ENCODE results near the gene NLRP10. TPM values are rescaled to one million over a fixed set of nuclear protein-coding genes. Genes with fewer than 3 reads are reported as not detected.
A peak's percentile ranks its signal among the peaks of the same experiment; 100 is the strongest.

The NLRP10 gene
- total and polyA plus RNA-seq, 2 donors (not counting 1 experiment from before 2014, with no cell fraction given), result 4.8 to 9.6 TPM

- Histone ChIP-seq H3K36me3 (ENCODE audit: control insufficient read depth, insufficient read depth, low read length) (no peaks in the 10 kb centered on the region), H3K79me2 (ENCODE audit: control insufficient read depth, insufficient read depth, low read length) (no peaks in the 10 kb centered on the region), H4K20me1 (ENCODE audit: control insufficient read depth, extremely low read depth, insufficient read depth, low read length) (no peaks in the 10 kb centered on the region), H2AFZ (ENCODE audit: low read length) (no peak overlapping the region), H3K4me2 (ENCODE audit: extremely low read depth, insufficient read depth, low read length) (no peak overlapping the region), H3K27me3 (ENCODE audit: control insufficient read depth, insufficient read depth, low read length) (no peaks in the 10 kb centered on the region), H3K4me3 (replicated peaks in 1 of 4; ENCODE audit: control extremely low read depth in 1 of 4, insufficient read depth in 1 of 4, low read depth in 3 of 4, low read length in 4 of 4) (no peak overlapping the region), H3K9me3 (ENCODE audit: control insufficient read depth, insufficient read depth, low read depth, low read length) (no peaks in the 10 kb centered on the region), H3K27ac (ENCODE audit: insufficient read depth, low read length) (no peak overlapping the region), H3K9ac (ENCODE audit: insufficient read depth, low read length) (no peak overlapping the region), H3K4me1 (ENCODE audit: control insufficient read depth, extremely low read depth, insufficient read depth, low read length) (peaks cover 7% of the 10 kb centered on the region)
- DNase-seq (ENCODE audit: low read depth in 2 of 2), result peak in 1 of 2 donors; percentile 29
- TF ChIP-seq EZH2 (IDR thresholded peaks at IDR 0.05; ENCODE audit: low read length, missing control alignments), result no peak
- TF ChIP-seq, protein P1, sequence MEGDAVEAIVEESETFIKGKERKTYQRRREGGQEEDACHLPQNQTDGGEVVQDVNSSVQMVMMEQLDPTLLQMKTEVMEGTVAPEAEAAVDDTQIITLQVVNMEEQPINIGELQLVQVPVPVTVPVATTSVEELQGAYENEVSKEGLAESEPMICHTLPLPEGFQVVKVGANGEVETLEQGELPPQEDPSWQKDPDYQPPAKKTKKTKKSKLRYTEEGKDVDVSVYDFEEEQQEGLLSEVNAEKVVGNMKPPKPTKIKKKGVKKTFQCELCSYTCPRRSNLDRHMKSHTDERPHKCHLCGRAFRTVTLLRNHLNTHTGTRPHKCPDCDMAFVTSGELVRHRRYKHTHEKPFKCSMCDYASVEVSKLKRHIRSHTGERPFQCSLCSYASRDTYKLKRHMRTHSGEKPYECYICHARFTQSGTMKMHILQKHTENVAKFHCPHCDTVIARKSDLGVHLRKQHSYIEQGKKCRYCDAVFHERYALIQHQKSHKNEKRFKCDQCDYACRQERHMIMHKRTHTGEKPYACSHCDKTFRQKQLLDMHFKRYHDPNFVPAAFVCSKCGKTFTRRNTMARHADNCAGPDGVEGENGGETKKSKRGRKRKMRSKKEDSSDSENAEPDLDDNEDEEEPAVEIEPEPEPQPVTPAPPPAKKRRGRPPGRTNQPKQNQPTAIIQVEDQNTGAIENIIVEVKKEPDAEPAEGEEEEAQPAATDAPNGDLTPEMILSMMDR (conservative IDR thresholded peaks at IDR 0.05 in 1 of 2, IDR thresholded peaks at IDR 0.05 in 1 of 2; ENCODE audit: low read depth in 1 of 2, low read length in 2 of 2), result no peak
Observed at GRCh38 chr11:7973011-7973410, 7.8 kb upstream of the NLRP10 start.

DNA sequence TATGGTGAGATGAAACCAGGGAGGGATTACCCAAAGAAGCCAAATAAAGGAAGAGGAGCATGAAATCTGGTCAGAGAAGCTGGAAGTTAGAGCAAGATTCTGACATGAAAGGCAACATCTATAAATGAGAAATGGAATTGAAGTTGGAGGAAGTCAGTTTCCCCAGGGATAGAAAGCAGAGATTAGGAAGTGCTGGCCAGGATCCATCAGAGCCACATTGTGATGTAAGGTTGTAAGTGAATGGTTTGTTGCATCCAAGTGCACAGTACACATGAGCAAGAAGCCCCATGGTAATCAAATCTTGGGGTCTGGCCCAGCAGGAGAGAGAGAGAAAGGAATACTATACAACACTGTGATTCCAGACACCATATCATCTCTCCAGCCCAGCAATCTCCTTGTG, 6.6 kb upstream of the NLRP10 start:
- no peaks in the 10 kb centered on the region for H3K79me2 ChIP-seq (ENCODE audit: control insufficient read depth, insufficient read depth, low read length)
- no peak overlapping the region for H2AFZ ChIP-seq (ENCODE audit: low read length)
- no peaks in the 10 kb centered on the region for H3K36me3 ChIP-seq (ENCODE audit: control insufficient read depth, insufficient read depth, low read length)
- TF ChIP-seq EZH2 (IDR thresholded peaks at IDR 0.05; ENCODE audit: low read length, missing control alignments), result no peak
- TF ChIP-seq, protein P1 (conservative IDR thresholded peaks at IDR 0.05 in 1 of 2, IDR thresholded peaks at IDR 0.05 in 1 of 2; ENCODE audit: low read depth in 1 of 2, low read length in 2 of 2), result no peak
- no peaks in the 10 kb centered on the region for H4K20me1 ChIP-seq (ENCODE audit: control insufficient read depth, extremely low read depth, insufficient read depth, low read length)
- H3K4me3 ChIP-seq (replicated peaks in 1 of 4; ENCODE audit: control extremely low read depth in 1 of 4, insufficient read depth in 1 of 4, low read depth in 3 of 4, low read length in 4 of 4), result no peak overlapping the region
- peaks cover 10% of the 10 kb centered on the region for H3K4me1 ChIP-seq (ENCODE audit: control insufficient read depth, extremely low read depth, insufficient read depth, low read length)
- no peaks in the 10 kb centered on the region for H3K9me3 ChIP-seq (ENCODE audit: control insufficient read depth, insufficient read depth, low read depth, low read length)
- H3K4me2 ChIP-seq (ENCODE audit: extremely low read depth, insufficient read depth, low read length), result no peak overlapping the region
- H3K27me3 ChIP-seq (ENCODE audit: control insufficient read depth, insufficient read depth, low read length), result no peaks in the 10 kb centered on the region
- H3K9ac ChIP-seq (ENCODE audit: insufficient read depth, low read length), result no peak overlapping the region
- no peak for DNase-seq (ENCODE audit: low read depth in 2 of 2)
- no peak overlapping the region for H3K27ac ChIP-seq (ENCODE audit: insufficient read depth, low read length)

DNA sequence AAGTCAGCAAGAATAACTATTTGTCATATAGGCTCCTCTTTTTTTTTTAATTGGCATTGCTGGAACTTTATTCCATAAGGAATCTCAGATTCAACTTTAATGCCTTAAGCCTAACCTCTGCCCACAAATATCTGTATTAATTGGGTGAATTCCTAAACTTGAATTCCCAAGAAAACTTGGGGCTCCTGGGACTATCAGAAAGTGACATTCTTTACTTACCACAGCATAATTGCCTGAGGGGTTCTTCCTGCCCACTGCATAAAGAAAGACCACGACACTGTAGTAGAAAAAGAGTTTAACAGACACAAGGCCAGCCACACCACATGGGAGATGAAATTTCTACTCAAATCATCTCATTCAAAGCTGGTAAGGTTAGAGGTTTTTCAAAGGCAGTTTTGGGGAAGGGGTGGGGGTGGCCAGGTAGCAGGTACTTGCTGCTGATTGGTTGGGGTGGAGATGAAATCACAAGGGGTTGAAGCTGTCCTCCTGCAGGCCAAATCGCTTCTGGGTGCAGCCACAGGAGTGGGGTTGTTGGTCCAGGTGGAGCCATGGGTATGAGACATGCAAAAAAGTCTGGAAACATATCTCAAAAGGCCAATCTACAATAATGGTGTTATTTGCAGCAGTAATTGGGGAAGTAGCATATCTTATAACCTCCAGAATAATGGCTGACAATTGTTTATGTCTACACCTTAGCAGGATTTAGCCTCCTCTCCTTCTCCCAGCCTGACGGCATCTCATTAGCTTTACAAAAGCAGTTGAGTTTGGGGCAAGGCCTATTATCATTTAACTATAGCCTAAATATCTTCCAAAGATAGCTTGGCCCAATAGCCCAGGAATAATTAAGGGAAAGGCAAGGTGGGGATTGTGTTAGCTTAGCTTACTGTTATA, 4.8 kb upstream of the NLRP10 start:
- no peak overlapping the region for H3K27ac ChIP-seq (ENCODE audit: insufficient read depth, low read length)
- H3K4me2 ChIP-seq (ENCODE audit: extremely low read depth, insufficient read depth, low read length), result no peak overlapping the region
- H3K4me1 ChIP-seq (ENCODE audit: control insufficient read depth, extremely low read depth, insufficient read depth, low read length), result peaks cover 15% of the 10 kb centered on the region
- no peaks in the 10 kb centered on the region for H3K9me3 ChIP-seq (ENCODE audit: control insufficient read depth, insufficient read depth, low read depth, low read length)
- DNase-seq (ENCODE audit: low read depth in 2 of 2), result peak in 1 of 2 donors; percentile 67
- H3K4me3 ChIP-seq (replicated peaks in 1 of 4; ENCODE audit: control extremely low read depth in 1 of 4, insufficient read depth in 1 of 4, low read depth in 3 of 4, low read length in 4 of 4), result no peak overlapping the region
- no peak overlapping the region for H2AFZ ChIP-seq (ENCODE audit: low read length)
- H3K9ac ChIP-seq (ENCODE audit: insufficient read depth, low read length), result no peak overlapping the region
- no peaks in the 10 kb centered on the region for H4K20me1 ChIP-seq (ENCODE audit: control insufficient read depth, extremely low read depth, insufficient read depth, low read length)
- H3K27me3 ChIP-seq (ENCODE audit: control insufficient read depth, insufficient read depth, low read length), result no peaks in the 10 kb centered on the region
- TF ChIP-seq, protein P1 (conservative IDR thresholded peaks at IDR 0.05 in 1 of 2, IDR thresholded peaks at IDR 0.05 in 1 of 2; ENCODE audit: low read depth in 1 of 2, low read length in 2 of 2), result no peak
- TF ChIP-seq EZH2 (IDR thresholded peaks at IDR 0.05; ENCODE audit: low read length, missing control alignments), result no peak
- H3K36me3 ChIP-seq (ENCODE audit: control insufficient read depth, insufficient read depth, low read length), result no peaks in the 10 kb centered on the region
- H3K79me2 ChIP-seq (ENCODE audit: control insufficient read depth, insufficient read depth, low read length), result no peaks in the 10 kb centered on the region

Data from fibroblast of lung (primary cell).